Upper lobe of left lung (tissue), 6 donors: ENCODE data around the gene SULT2B1. TPM values are rescaled to one million over a fixed set of nuclear protein-coding genes. Genes with fewer than 3 reads are reported as not detected.
A peak's percentile ranks its signal among the peaks of the same experiment; 100 is the strongest.

Source experiments
- ATAC-seq, 2 donors: fragments of 200-7000 bp; cut with Tn5 transposase; one replicate each; pipeline ENCODE4 v1.9.1; 2022; ENCODE audit warnings: mild to moderate bottlenecking in 2 of 2, moderate library complexity in 2 of 2; ENCODE audit not compliant: low FRiP score in 2 of 2
- DNase-seq, 2 donors: peaks; one replicate each; pipeline ENCODE4 v3.0.0-alpha.2; 2019 to 2020
- H3K27ac ChIP-seq, 4 donors: fragments of 200-600 bp; sonication (generic); one replicate each; pipeline ENCODE4 v1.5.1; 2016 to 2019
- H3K27me3 ChIP-seq, 4 donors: fragments of 200-600 bp; sonication (generic); one replicate each; pipeline ENCODE4 v1.5.1; 2017 to 2019
- H3K36me3 ChIP-seq, 4 donors: fragments of 200-600 bp; sonication (generic); one replicate each; pipeline ENCODE4 v1.5.1; 2016 to 2019
- H3K4me1 ChIP-seq, 4 donors: fragments of 200-600 bp; sonication (generic); one replicate each; pipeline ENCODE4 v1.5.1; 2018 to 2019
- H3K4me3 ChIP-seq, 4 donors: fragments of 200-600 bp; sonication (generic); one replicate each; pipeline ENCODE4 v1.5.1; 2017 to 2019; ENCODE audit warnings: mild to moderate bottlenecking in 2 of 4, moderate library complexity in 1 of 4
- H3K9me3 ChIP-seq, 4 donors: fragments of 200-600 bp; sonication (generic); one replicate each; pipeline ENCODE4 v1.5.1; 2018 to 2019
- EP300 ChIP-seq, 4 donors: sonication (generic); formaldehyde crosslinking; IDR thresholded peaks; one replicate each; pipeline ENCODE4 v1.5.1; 2017; ENCODE audit warnings: antibody characterized with exemption in 4 of 4, control low read depth in 2 of 4
- POLR2A ChIP-seq, 4 donors: fragments of 450-650 bp; IDR thresholded peaks; one replicate each; pipeline ENCODE4 v1.5.1; 2016 to 2017; ENCODE audit warnings: antibody characterized with exemption in 4 of 4, mild to moderate bottlenecking in 2 of 4
- POLR2AphosphoS5 ChIP-seq, 2 donors: sonication (generic); formaldehyde crosslinking; IDR thresholded peaks; one replicate each; pipeline ENCODE4 v1.5.1; 2017; ENCODE audit warnings: antibody characterized with exemption in 2 of 2
- WGBS, 2 donors: methylation state at CpG; one replicate each; pipeline ENCODE4 v1.1.5; 2017 to 2018; 5-methylcytosine and 5-hydroxymethylcytosine counted together
- total RNA-seq, 6 donors: library from RNA; depleted of rRNA in 4 of 6; stranded (reverse); fragments of >200 nt in 4 of 6; gene quantifications; one replicate each; pipeline versions ENCODE4 v1.1.0 to v1.2.1, GENCODE V29; 2016 to 2021
- TF ChIP-seq, protein P1 (sequence below), 6 experiments: fragments of 450-650 bp in 4 of 6; fragments of 200-600 bp in 2 of 6; sonication (generic) in 2 of 6; IDR thresholded peaks; one replicate each; pipeline ENCODE4 v1.5.1; 2016 to 2019; ENCODE audit warnings: antibody characterized with exemption in 6 of 6
- donor health status: DM: no; HTN: no; CAD: no; lungs with moderate emphysema.
- donor health status: DM: no; HTN: yes; CAD: no; lungs with severe emphysema.

The SULT2B1 gene
- total RNA-seq, 6 donors from 2014 or later: 10.5 to 19.6 (median 15.2) TPM

DNA sequence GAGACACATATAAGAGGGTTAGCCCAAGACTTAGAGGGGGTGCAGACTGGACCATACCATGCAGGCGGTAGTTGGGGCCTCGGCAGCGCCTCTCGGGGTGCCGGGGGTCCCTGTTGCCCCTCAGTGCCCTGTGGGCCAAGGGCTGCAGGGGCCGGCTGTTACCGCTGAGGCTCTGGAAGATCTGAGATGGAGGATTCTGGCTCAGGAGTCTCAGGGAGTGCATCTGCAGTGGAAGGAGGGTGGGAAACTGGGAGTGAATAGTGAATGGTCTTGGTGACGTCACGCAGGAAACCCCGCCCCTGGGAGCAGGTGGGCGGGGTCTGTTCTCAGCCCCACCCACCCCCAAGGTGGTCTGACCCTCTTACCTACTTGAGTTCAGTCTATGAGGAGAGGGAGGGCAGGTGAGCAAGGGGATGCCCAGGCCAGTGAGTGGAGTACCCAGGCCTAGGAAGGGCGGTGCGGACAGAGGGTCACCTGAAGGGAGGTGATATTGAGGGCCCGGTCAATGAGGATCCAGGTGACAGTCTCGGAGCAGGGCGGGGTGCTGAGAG, 86.9 kb downstream of the SULT2B1 start:
- Histone ChIP-seq H3K9me3 (no peaks in the 10 kb centered on the region), H3K27ac (peak overlapping the region; percentile 92 to 97 (median 95)), H3K4me1 (peaks cover 33 to 44% (median 35%) of the 10 kb centered on the region in 4 donors), H3K4me3 (peak overlapping the region in 2 of 4 donors; percentile 77 to 82), H3K27me3 (no peaks in the 10 kb centered on the region), H3K36me3 (no peaks in the 10 kb centered on the region)
- DNase-seq (peak in 1 of 2 donors; percentile 84), ATAC-seq (no peak)
- WGBS, 2 donors: 75 to 77% methylated on average over 14 to 16 of the region's 16 CpGs
- TF ChIP-seq EP300 (IDR thresholded peaks at IDR 0.05) (no peak), POLR2A (IDR thresholded peaks at IDR 0.05) (no peak), POLR2AphosphoS5 (IDR thresholded peaks at IDR 0.05) (no peak)
- TF ChIP-seq, protein P1, sequence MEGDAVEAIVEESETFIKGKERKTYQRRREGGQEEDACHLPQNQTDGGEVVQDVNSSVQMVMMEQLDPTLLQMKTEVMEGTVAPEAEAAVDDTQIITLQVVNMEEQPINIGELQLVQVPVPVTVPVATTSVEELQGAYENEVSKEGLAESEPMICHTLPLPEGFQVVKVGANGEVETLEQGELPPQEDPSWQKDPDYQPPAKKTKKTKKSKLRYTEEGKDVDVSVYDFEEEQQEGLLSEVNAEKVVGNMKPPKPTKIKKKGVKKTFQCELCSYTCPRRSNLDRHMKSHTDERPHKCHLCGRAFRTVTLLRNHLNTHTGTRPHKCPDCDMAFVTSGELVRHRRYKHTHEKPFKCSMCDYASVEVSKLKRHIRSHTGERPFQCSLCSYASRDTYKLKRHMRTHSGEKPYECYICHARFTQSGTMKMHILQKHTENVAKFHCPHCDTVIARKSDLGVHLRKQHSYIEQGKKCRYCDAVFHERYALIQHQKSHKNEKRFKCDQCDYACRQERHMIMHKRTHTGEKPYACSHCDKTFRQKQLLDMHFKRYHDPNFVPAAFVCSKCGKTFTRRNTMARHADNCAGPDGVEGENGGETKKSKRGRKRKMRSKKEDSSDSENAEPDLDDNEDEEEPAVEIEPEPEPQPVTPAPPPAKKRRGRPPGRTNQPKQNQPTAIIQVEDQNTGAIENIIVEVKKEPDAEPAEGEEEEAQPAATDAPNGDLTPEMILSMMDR (IDR thresholded peaks at IDR 0.05): no peak

DNA sequence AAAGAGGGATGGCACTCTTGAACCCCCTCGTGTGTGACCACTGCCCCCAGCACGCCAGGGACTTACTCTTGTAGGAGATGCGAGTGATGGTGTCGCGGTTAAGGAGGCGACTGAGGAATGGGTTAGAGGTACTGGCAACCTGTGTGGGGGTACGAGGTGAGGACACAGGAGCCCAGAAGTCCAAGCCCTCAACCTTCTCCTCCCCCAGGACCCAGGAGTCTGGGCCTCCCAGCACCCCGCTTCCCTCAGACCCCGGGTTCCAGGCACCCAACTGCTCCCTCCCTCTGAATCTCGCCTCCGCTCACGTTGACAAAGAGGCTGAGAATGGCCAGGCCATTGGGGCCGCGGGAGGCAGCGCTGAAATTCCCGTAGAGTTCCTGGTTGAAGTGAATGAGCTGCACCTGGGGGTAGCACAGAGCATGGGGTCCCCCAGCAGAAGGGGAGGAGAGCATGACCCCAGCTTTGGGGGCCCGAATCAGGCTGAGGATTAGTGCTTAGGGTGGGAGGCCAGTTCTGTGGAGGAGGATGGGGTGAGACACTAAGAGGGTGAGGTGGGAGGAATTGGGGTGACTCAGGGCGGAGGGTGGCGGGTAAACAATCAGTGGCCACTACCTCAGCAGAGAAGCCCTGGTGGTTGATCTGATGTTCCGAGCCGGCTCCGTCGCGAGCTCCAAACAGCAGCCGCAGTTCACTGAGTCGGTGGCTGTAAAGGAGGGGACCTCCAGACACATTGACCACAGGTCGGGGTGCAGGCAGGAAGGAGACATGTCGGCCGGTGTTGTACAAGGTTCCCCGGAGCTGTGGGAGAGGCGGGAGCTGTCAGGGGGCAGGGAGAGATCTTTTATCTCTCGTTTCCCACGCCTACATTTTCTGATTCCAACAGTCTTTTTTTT, 87.8 kb downstream of the SULT2B1 start:
- H3K9me3 ChIP-seq: no peaks in the 10 kb centered on the region
- no peaks in the 10 kb centered on the region for H3K27me3 ChIP-seq
- TF ChIP-seq POLR2AphosphoS5 (IDR thresholded peaks at IDR 0.05): no peak
- no peak for TF ChIP-seq POLR2A (IDR thresholded peaks at IDR 0.05)
- TF ChIP-seq EP300 (IDR thresholded peaks at IDR 0.05): no peak
- TF ChIP-seq, protein P1 (IDR thresholded peaks at IDR 0.05): no peak
- H3K4me1 ChIP-seq: peaks cover 29 to 40% (median 32%) of the 10 kb centered on the region in 4 donors
- H3K27ac ChIP-seq: no peak overlapping the region
- 75 to 80% methylated on average over 33 of the region's 33 CpGs for WGBS, 2 donors
- ATAC-seq: no peak
- H3K4me3 ChIP-seq: no peak overlapping the region
- H3K36me3 ChIP-seq: no peaks in the 10 kb centered on the region
- DNase-seq: peak in 1 of 2 donors; percentile 50

DNA sequence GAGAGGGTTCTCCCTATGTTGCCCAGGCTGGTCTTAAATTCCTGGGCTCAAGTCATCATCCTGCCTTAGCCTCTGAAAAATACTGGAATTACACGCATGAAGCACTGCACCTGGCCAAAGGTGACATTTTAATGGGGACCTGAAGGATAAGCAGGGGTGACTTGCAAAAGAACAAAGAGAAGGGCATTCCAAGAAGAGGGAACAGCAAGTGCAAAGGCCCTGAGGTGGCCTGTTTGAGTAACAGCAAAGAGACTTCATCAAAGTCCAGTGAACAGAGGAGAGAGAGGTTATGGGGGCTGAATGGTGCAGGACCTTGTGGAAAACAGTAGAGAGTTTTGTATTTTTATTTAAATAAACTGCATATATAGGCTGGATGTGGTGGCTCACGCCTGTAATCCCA, 89.9 kb downstream of the SULT2B1 start:
- Histone ChIP-seq H3K36me3 (no peaks in the 10 kb centered on the region), H3K27ac (no peak overlapping the region), H3K4me1 (peaks cover 25 to 38% (median 32%) of the 10 kb centered on the region in 4 donors), H3K27me3 (no peaks in the 10 kb centered on the region), H3K4me3 (no peak overlapping the region), H3K9me3 (no peaks in the 10 kb centered on the region)
- no peak for ATAC-seq
- TF ChIP-seq POLR2A (IDR thresholded peaks at IDR 0.05) (no peak), POLR2AphosphoS5 (IDR thresholded peaks at IDR 0.05) (no peak), EP300 (IDR thresholded peaks at IDR 0.05) (no peak)
- TF ChIP-seq, protein P1 (IDR thresholded peaks at IDR 0.05): no peak
- DNase-seq: no peak
- whole genome bisulfite sequencing, 2 donors: 95 to 100% methylated on average over 2 of the region's 2 CpGs

DNA sequence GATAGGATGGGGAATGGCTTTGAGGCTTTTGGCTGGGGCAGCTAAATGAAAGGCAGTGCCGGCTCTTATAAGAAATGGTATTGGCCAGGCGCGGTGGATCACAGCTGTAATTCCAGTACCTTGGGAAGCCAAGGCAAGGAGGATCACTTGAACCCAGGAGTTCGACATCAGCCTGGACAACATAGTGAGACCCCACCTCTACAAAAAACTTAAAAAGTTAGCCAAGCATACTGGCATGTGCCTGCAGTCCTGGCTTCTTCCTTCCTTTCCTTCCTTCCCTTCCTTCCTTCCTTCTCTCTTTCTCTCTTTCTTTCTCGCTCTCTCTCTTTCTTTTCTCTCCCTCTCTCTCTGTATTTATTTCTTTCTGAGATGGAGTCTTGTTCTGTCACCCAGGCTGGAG, 90.9 kb downstream of the SULT2B1 start:
- WGBS, 2 donors: 91 to 98% methylated on average over 5 of the region's 5 CpGs
- ATAC-seq: no peak

More for the DNA sequence above, 90.9 kb downstream of the SULT2B1 start:
- TF ChIP-seq, protein P1 (IDR thresholded peaks at IDR 0.05): no peak
- TF ChIP-seq EP300 (IDR thresholded peaks at IDR 0.05): no peak
- no peak for TF ChIP-seq POLR2AphosphoS5 (IDR thresholded peaks at IDR 0.05)
- TF ChIP-seq POLR2A (IDR thresholded peaks at IDR 0.05): no peak
- H3K27ac ChIP-seq: no peak overlapping the region
- peaks cover 24 to 32% (median 31%) of the 10 kb centered on the region in 4 donors for H3K4me1 ChIP-seq
- H3K36me3 ChIP-seq: no peaks in the 10 kb centered on the region
- no peak overlapping the region for H3K4me3 ChIP-seq
- no peaks in the 10 kb centered on the region for H3K27me3 ChIP-seq
- no peak for DNase-seq
- no peaks in the 10 kb centered on the region for H3K9me3 ChIP-seq
